Progenitor cell of endocrine pancreas (in vitro differentiated cells): ENCODE results near the gene ZC3H15. TPM values are rescaled to one million over a fixed set of nuclear protein-coding genes. Genes with fewer than 3 reads are reported as not detected.
"Not testable (repeated sequence)": the region's sequence is repeated elsewhere in the genome, so short reads cannot be mapped to it uniquely, and the experiment has no call there.

Experiments
- DNase-seq: peaks from one replicate; pipeline ENCODE4 v3.0.0; 2021; ENCODE audit warnings: low spot score; ENCODE audit not compliant: unreplicated experiment
- H3K27ac Mint-ChIP-seq: 2 replicates; pipeline ENCODE4 v1.8.0; 2021; ENCODE audit warnings: mild to moderate bottlenecking, moderate library complexity, mixed read lengths
- H3K27me3 Mint-ChIP-seq: 2 replicates; pipeline ENCODE4 v1.8.0; 2021; ENCODE audit warnings: mixed read lengths
- H3K36me3 Mint-ChIP-seq: 2 replicates; pipeline ENCODE4 v1.8.0; 2022; ENCODE audit warnings: mixed read lengths; ENCODE audit not compliant: insufficient read depth
- H3K4me1 Mint-ChIP-seq: 2 replicates; pipeline ENCODE4 v1.8.0; 2021; ENCODE audit warnings: low read depth, mixed read lengths
- H3K4me3 Mint-ChIP-seq: 2 replicates; pipeline ENCODE4 v1.8.0; 2021; ENCODE audit warnings: low read depth, mild to moderate bottlenecking, moderate library complexity, mixed read lengths
- H3K9me3 Mint-ChIP-seq: 2 replicates; pipeline ENCODE4 v1.8.0; 2021; ENCODE audit warnings: low read depth, mixed read lengths
- CTCF ChIP-seq: fragments of 200-600 bp; sonication (generic); IDR thresholded peaks from one replicate; pipeline ENCODE4 v1.5.0; 2021; ENCODE audit warnings: antibody characterized with exemption, mild to moderate bottlenecking; ENCODE audit not compliant: unreplicated experiment
- total RNA-seq: library from RNA; stranded (reverse); gene quantifications from 2 replicates; pipeline ENCODE4 v1.2.1, GENCODE V29; 2021

ZC3H15 gene
- total RNA-seq, 1 donor from 2014 or later: 55.4 TPM

- peak; percentile 51 for TF ChIP-seq CTCF
- no peaks in the 10 kb centered on the region for H3K36me3 Mint-ChIP-seq
- H3K4me1 Mint-ChIP-seq: peaks cover 16% of the 10 kb centered on the region
- H3K9me3 Mint-ChIP-seq: no peaks in the 10 kb centered on the region
- H3K27me3 Mint-ChIP-seq: no peaks in the 10 kb centered on the region
- H3K4me3 Mint-ChIP-seq: no peak overlapping the region
- no peak overlapping the region for H3K27ac Mint-ChIP-seq
- DNase-seq: no peak
These were observed 25.6 kb upstream of the ZC3H15 start for GRCh38 chr2:186460465-186460864.

GRCh38 chr2:186466743-186467142, 19.3 kb upstream of the ZC3H15 start:
- Mint-ChIP-seq H3K4me3 (no peak overlapping the region), H3K27ac (no peak overlapping the region)

GRCh38 chr2:186467421-186467820, 18.6 kb upstream of the ZC3H15 start:
- Mint-ChIP-seq H3K4me3 (no peak overlapping the region), H3K36me3 (peaks cover 4% of the 10 kb centered on the region), H3K9me3 (peaks cover 11% of the 10 kb centered on the region), H3K4me1 (peaks cover 11% of the 10 kb centered on the region), H3K27ac (no peak overlapping the region), H3K27me3 (no peaks in the 10 kb centered on the region)
- DNase-seq: no peak
- TF ChIP-seq CTCF: no peak

More at GRCh38 chr2:186466743-186467142, 19.3 kb upstream of the ZC3H15 start:
- no peak for DNase-seq
- Mint-ChIP-seq H3K27me3 (no peaks in the 10 kb centered on the region), H3K9me3 (peaks cover 6% of the 10 kb centered on the region), H3K36me3 (peaks cover under 1% of the 10 kb centered on the region), H3K4me1 (peaks cover 11% of the 10 kb centered on the region)
- TF ChIP-seq CTCF: no peak

GRCh38 chr2:186472722-186473493, 13.2 kb upstream of the ZC3H15 start:
- not testable (repeated sequence) for H3K4me3 Mint-ChIP-seq, H3K27me3 Mint-ChIP-seq

GRCh38 chr2:186474239-186474638, 11.8 kb upstream of the ZC3H15 start:
- H3K4me3 Mint-ChIP-seq, H3K27me3 Mint-ChIP-seq, H3K36me3 Mint-ChIP-seq, H3K27ac Mint-ChIP-seq, H3K4me1 Mint-ChIP-seq, DNase-seq: not testable (repeated sequence)
- H3K9me3 Mint-ChIP-seq: peaks cover 17% of the 10 kb centered on the region

More at GRCh38 chr2:186472722-186473493, 13.2 kb upstream of the ZC3H15 start:
- H3K27ac Mint-ChIP-seq, DNase-seq, H3K36me3 Mint-ChIP-seq, H3K4me1 Mint-ChIP-seq: not testable (repeated sequence)
- peaks cover 17% of the 10 kb centered on the region for H3K9me3 Mint-ChIP-seq

- H3K4me3 Mint-ChIP-seq: no peak overlapping the region
- no peaks in the 10 kb centered on the region for H3K27me3 Mint-ChIP-seq
- H3K9me3 Mint-ChIP-seq: peaks cover 6% of the 10 kb centered on the region
- no peak overlapping the region for H3K27ac Mint-ChIP-seq
- peaks cover 6% of the 10 kb centered on the region for H3K36me3 Mint-ChIP-seq
- DNase-seq: no peak
- no peak for TF ChIP-seq CTCF
- H3K4me1 Mint-ChIP-seq: no peaks in the 10 kb centered on the region
These were observed 8.3 kb upstream of the ZC3H15 start for GRCh38 chr2:186477790-186478189.
